A549 treated with AZD2906 at 1 μM for 4 hours (cell line): Measurements from ENCODE around the gene PSMD1. TPM values are rescaled to one million over a fixed set of nuclear protein-coding genes. Genes with fewer than 3 reads are reported as not detected.

Experiments used
- total RNA-seq: library from RNA; stranded (reverse); fragments of 200-300 nt; extraction: Qiagen RNA extraction; gene quantifications from 5 replicates; pipeline ENCODE4 v1.2.3, GENCODE V29; 2022

PSMD1 gene
- total RNA-seq, result 104 to 114 TPM (median 105 TPM) in 5 replicates

DNA sequence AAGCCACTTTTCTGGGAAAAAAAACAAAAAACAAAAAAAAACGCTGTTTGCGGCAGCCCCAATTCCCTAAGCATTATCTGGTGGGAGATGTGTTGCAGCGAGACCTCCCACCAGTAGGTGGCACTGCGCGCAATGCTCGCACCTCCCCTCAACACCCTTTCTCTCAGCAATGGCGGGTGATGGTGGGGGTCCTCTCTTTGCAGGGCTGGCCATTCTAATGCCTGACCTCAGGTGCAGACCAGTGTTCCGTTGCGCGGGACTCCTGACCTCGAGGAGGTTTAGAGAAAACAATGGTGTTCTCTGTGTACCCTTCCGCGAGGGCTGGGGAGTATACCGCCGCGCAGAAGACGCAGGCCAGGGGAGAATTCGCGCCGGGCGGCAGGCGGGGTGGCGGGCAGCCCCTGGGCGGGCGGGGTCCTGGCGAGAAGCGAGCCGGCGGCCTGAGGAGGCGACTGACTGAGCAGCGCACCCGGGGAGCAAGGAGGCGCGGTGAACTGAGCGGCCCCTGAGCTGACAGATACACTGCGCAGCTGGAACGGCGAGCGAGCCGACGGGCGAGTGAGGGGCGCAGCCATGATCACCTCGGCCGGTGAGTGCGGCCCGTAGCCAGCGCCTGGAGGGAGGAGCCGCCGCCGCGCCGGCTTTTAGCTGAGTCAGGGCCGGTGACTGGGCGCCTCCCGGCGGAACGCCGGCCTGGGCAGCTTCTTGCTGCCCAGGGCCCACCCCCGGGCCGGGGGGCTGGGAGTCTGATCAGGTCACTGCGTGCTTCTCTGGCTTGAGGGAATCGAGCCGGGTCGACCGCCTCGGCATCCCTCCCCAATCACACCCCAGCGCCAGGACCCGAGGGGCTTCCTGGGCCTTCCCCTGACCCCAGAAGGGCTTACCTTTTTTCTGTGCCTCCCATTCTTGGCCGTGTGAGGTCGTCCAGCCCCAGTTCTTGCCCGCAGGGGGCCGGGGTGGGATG lies at the start of gene PSMD1:
TSS of gene PSMD1 (plus strand) at position 415 of the 964 bp plus-strand sequence. CDS start at position 574, 159 bp downstream.

DNA sequence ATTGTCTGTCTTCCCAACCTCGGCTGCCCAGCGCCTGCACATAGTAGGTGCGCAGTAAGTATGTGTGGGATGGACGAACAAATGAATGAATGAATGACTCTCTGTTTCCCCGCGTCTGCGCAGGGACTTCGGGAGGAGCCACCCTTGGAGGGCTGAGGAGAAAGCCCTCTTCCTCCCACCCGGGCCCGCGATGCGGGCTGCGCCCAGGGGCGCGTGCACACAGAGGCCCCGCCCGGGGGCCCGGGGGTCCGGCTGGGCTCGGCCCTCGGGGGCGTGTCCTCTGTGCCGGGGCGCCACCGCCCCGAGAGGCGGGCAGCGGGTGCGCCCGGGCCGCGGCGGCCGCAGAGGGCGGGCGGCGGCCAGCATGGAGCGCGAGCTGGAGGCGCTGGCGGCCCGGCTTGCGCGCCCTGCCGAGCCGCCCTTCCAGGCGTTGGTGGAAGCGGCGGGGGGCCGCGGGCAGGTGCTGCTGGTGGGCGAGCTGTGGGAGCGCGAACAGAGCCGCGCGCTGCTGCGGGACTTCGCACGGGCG lies 19.4 kb upstream of the PSMD1 start, which contains the start of gene C2orf72:
TSS of gene C2orf72 (plus strand) at position 322 of the 529 bp plus-strand sequence. CDS start at position 365, 43 bp downstream.

DNA sequence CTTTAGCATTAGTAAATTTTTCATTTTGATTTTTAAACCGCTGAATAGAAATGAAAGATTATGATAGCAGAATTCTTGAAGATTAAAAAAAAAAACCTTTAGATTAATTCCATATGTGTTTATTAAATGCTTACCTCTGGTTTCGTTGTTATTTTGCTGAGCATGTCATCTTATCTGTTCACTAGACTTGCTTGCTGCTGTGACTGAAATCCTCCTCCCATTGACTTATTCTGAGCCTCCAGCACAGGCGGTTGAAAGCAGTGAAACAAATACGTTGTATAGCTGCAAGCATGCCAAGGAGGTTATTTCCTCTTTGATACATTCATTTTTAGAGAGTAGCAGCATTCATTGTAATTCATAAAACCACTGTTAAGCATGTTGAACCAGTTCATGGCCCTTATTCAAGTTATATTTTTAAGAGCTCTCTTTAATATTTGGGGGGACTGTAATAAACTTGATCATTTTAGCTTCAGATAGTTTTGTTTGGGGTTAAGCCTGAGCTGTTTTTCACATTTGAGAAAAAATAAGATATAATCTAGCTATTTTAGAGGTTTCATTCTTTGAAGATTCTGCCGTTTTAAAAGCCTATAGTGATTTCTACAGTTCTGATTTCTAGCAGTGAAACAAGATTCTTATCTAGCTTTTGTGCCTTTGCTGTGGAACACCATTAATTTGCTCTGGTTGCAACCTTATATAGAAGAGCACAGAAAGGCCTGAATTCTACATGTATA lies 68.3 kb downstream of the PSMD1 start, which contains the start of gene HTR2B:
TSS of gene HTR2B (minus strand) at position 205 of the 731 bp plus-strand sequence. CDS start 1,278 bp downstream, outside the sequence.

DNA sequence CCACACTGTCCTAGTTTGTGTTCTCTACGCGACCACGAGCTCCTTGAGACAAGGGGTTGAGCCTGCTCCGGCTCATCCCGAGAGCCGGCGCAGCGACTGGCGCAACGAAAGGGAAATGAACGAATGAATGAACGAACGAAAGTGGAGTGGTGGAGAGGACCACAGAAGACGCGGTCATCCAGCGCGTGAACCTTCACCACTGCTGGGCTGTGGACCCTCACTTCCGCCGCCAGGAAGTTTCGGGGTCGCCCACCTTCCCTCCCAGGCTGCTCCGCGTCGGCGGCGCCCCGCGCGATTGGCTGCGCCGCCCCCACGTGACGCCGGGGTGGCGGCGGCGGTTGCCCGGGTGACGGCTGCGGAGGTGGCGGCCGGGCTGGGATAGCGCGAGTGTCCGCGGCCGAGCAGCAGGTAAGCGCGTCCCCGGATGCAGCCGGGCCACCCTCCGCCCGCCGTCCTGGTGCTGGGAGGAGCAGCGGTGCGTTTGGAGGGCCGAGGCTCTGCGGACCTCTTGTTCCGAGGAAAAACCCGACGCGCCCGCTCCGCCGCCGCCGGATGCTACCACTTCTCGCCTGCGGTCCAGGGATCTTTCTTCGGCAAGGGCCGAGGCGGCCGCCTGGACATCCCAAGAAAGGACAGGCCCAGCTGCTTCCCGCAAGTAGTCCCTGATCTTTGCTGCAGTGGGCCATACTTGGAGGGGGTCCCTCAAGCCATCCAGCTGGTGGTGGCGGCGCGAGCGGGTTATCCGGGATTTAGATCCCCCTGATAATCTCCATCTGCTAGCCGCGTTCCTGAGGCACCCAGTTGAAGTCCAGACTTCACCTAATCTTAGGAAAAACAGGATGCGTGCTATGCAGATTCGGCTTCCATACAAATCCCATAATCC lies 141.9 kb downstream of the PSMD1 start, which contains the start of gene ARMC9:
TSS of gene ARMC9 (plus strand) at position 341 of the 883 bp plus-strand sequence. CDS start 7,608 bp downstream, outside the sequence.

Other genes starting within 250 kb of the PSMD1 start
- gene ITM2C, start 191.9 kb upstream of the PSMD1 start, total RNA-seq, result 68.6 to 82.8 TPM (median 79.4 TPM) in 5 replicates
- gene GPR55, start 131.6 kb upstream of the PSMD1 start, total RNA-seq, result not detected in 5 replicates
- not detected in 5 replicates for gene SPATA3, start 60.7 kb upstream of the PSMD1 start, total RNA-seq
- 4.9 to 7.5 TPM (median 6.9 TPM) in 5 replicates for gene C2orf72, start 19.3 kb upstream of the PSMD1 start, total RNA-seq
- gene HTR2B, start 68.2 kb downstream of the PSMD1 start, total RNA-seq, result 0.03 TPM in 2 of 5 replicates, not detected in the others
- gene ARMC9, start 141.8 kb downstream of the PSMD1 start, total RNA-seq, result 13.8 to 14.8 TPM (median 14.7 TPM) in 5 replicates